Activated naive CD4-positive, alpha-beta T cell treated with Interleukin-2 at 50 U/mL for 16 hours (primary cell): ENCODE data around the gene UBTFL1.
"Not testable (repeated sequence)": the region's sequence is repeated elsewhere in the genome, so short reads cannot be mapped to it uniquely, and the experiment has no call there.

Experiments used
- DNase-seq: peaks from one replicate; pipeline ENCODE4 v3.0.0-alpha.2; 2020

UBTFL1 gene, protein sequence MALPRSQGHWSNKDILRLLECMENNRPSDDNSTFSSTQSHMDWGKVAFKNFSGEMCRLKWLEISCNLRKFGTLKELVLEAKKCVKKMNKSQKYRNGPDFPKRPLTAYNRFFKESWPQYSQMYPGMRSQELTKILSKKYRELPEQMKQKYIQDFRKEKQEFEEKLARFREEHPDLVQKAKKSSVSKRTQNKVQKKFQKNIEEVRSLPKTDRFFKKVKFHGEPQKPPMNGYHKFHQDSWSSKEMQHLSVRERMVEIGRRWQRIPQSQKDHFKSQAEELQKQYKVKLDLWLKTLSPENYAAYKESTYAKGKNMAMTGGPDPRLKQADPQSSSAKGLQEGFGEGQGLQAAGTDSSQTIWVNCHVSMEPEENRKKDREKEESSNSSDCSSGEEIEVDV

DNA sequence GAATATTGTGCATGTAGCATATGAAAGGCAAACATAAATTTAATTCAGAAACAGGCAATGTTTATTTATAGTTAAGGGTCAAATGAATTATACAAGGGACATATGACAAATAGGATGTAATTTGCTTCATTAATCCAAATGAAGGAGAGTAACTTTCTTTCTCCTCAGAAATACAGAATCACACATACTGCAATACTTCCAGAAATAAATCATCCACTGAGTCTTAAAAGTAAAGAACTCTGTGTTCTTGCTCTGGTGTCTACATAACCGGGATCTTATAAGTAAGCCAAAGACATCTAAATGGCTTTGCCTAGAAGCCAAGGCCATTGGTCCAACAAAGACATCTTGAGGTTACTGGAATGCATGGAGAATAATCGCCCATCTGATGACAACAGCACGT lies at the start of gene UBTFL1:
TSS of gene UBTFL1 (plus strand) at position 301 of the 400 bp plus-strand sequence. CDS start at position 301, 0 bp downstream.
- DNase-seq: not testable (repeated sequence)

DNA sequence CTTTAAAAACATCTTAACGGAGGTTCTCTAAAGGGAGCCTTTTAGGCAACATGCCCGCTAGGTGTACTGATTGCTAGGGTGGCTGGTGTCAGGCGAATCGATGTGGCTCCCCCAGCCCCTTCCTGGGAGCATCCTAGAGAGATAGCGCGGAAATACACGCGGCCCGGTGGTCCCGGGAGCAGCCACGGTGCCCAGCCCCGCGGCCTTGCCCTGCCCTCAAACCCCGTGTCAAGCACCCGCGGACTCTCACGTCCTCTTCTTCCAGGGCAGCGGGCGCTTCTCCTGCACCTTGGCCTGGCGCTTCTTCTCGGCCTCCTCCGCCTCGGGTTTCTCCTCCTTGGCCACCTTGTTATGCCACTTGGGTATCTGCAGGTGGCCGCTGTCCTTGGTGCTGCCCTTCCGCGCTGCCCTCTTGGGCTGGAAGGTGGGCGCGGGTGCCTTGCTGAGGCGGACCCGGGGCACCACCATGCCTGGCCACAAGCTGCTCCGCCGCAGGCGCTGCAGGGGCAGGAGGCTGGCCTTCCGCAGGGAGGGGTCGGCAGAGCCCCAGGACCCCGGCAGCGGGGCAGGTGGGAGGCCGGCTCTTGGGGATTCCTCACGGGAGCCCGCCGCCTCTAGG lies 34.0 kb upstream of the UBTFL1 start:
- not testable (repeated sequence) for DNase-seq

DNA sequence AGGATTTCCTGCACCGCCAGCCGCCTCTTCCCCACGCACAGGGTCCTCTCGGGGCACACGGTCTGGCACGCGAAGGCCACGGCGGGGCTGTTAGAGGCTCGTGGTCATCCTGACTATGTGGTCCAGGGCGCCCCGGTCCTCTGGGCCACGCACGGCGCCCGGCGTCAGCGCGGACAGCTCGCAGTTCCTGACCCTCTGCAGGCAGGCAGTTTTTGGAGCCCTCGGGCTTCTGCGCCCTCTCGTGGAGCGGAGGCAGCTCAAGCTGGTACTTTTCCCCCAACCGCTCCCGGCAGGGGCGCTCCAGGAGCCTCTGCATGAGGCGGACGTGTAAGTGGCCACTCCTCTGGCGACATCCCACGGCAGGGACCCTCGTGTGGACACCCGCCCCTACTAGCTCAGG lies 33.4 kb upstream of the UBTFL1 start:
- not testable (repeated sequence) for DNase-seq

DNA sequence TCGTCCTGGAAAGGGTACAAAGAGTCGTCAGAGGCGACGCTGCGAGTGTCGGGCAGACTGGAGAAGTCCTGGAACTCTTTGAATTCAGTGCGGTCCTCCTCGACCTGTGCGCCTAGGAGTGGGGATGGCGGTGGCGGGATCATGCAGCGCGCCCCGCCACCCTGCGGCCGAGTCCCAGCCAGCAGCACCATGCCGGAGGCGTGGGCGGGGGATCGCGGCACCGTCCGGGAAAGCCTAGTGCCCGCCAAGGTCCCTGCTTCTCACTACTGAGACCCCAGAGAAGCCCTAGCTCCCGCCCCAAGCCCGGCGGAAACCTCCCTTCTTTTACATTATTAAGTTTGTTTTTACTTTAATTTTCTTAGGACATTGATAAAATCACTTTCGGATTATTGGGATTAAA lies 32.2 kb upstream of the UBTFL1 start:
- DNase-seq: not testable (repeated sequence)

DNA sequence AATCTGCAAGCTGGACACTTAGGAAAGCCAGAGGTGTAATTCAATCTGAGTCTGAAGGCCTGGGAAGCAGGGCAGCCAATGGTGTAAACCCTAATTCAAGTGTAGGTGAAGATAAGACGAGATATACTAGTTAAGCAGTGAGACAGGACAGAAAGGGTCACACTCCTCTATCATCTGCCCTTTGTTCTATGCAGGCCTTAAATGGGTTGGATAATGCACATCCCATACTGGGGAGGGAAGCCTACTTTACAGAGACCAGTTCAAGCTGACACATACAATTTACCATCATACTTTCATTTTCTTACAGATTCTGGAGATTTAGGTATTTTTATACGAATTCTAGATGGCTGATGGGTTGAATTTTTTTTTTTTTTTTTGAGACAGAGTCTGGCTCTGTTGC lies 3.0 kb downstream of the UBTFL1 start:
- DNase-seq: not testable (repeated sequence)

DNA sequence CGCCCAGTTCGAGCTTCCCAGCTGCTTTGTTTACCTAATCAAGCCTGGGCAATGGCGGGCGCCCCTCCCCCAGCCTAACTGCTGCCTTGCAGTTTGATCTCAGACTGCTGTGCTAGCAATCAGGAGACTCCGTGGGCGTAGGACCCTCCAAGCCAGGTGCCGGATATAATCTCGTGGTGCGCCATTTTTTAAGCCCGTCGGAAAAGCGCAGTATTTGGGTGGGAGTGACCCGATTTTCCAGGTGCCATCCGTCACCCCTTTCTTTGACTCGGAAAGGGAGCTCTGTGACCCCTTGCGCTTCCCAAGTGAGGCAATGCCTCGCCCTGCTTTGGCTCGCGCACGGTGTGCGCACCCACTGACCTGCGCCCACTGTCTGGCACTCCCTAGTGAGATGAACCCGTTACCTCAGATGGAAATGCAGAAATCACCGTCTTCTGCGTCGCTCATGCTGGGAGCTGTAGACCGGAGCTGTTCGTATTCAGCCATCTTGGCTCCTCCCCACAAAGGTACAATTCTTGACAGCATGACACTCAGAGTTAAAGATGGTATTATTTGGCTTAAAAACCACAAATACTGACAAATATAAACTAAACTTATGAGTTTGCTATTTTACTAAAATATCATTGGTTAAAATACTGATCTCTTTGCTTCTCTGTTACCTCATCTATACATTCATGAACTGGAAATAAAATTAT lies 9.6 kb downstream of the UBTFL1 start:
- not testable (repeated sequence) for DNase-seq

DNA sequence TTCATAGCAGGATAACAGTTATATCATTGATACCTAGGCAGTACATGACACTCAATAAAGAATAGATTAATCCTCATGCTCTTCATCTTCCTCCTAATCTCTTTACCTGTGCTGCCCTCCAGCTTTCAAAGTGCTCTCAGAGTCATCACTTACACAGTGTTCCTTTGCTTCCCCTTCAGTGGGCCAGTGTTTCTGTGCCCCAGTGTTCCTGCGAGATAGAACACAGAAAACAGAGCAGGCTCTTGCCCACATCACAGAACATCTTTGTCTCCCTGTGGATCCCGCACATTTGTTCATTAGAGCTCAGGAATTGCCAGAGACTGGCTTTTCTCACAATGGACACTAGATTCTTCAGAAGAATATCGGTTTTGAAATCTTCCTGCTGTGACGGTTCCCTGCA lies 12.5 kb downstream of the UBTFL1 start:
- not testable (repeated sequence) for DNase-seq

DNA sequence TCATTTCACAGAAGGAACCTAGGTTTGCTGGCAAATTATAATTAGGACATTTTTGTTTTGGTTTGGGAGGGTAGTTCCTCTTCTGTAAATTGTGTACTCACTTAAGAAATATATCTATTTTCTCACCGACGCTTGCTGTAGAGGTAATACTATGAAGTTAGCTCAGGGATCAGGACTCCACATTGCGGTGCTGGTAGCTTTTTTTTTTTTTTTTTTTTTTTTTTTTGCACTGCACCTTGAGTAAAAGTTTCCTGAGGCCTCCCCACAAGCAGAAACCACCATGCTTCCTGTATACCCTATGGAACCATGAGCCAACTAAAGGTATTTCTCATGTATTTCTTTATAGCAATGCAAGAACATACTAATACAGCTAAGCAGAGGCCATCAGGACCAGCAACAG lies 14.7 kb downstream of the UBTFL1 start:
- DNase-seq: no peak

DNA sequence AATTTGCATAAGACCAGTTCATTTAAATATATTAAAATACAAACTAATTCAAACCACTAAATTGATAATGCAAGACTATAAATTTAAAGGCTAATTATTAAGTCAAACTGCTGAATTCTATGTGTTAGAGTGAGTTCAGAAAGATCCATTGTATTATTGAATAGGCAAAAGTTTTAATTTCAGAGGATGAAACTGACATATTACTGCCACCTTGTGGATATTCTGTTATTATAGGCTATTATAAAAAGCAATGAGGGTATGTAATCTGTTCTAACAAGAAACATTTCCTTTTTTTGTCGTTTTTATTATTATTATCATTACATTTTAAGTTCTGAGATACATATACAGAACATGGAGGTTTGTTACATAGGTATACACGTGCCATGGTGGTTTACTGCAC lies 27.8 kb downstream of the UBTFL1 start:
- DNase-seq: no peak

DNA sequence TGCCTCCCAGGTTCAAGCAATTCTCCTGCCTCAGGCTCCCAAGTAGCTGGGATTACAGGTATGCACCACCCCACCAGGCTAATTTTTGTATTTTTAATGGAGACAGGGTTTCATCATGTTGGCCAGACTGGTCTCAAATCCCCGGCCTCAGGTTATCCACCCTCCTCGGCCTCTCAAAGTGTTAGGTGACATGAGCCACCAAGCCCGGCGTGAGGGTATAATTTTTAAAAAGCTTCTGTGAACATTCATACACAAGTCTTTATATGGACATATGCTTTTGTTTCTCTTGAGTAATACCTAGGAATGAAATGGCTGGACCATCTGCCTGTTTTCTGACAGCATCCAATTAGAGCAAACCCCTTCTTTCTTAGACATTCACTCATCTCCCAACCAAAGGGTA lies 34.4 kb downstream of the UBTFL1 start:
- no peak for DNase-seq

DNA sequence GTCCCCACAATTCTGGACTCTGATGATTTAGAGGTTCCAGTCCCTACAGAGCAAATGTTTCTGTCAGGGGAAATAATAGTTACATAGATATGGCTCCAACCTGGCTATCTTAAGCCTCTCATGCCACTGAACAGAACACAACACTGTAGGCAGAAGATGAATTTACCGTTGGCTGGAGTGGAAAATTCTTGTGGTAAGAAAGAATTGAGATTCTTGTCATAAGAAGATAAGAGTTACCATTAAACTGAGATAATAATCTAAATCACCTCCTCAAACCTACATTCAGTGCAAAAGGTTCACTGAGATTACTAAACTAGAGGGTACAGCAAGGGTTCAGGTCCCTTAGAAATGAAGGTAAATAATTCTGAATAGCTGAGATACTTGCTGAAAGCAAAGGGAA lies 38.6 kb downstream of the UBTFL1 start:
- no peak for DNase-seq

DNA sequence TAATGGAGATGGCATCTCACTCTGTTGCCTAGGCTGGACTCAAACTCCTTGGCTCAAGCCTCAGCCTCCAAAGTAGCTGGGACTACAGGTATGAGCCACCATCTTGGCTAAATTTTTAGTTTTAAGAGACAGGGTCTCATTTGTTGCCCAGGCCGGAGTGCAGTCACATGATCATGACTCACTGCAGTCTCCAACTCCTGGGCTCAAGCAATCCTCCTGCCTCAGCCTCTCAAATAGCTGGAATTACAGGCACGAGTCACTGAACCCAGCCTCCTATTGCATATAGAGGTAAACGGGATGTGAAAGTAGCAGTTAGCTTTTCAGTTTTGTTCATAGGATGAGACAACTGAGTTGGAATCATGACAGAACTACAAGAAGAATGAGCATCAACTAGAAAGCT lies 39.2 kb downstream of the UBTFL1 start:
- DNase-seq: no peak

DNA sequence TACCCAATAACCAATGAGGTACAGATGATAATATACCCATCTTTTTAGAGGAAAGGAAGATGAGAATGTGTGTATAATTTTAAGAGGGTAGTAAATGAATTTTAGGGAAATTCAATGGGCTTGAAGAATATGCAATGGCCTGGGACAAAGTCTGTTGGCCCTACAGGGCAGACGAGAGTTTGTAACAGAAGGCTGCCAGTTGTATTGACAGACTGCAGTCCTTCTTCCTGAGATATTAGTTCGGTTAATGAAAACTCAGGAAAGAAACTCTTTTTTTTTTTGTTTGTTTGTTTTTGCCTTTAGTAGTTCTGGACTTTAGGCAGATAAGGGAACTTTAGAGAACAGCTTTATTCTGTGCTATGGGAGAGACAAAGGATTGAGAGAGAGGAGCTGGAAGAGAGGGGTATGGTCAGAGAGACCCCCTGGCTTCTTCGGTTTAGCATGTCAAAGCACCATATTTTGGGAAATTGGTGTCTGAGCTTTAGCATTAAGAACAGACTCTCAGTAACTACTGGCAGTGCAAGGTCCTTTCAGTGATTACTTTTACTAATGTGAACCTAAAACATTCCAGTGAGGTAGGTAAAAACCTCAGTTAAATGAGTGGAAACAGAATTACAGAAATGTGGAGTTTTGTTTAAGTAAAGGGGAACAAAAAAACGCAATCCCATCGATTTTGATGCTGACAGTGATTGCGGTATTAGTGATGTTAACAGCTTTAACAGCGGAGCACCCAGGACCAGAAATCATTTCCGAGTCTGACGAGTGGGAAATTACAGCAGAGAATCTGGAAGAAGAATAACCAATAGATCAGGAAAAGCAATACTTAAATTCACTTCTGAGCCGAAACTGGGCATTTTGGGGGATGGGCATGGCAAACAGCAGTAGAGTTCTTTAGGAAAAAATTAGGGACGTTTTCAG lies 48.1 kb downstream of the UBTFL1 start:
- no peak for DNase-seq

DNA sequence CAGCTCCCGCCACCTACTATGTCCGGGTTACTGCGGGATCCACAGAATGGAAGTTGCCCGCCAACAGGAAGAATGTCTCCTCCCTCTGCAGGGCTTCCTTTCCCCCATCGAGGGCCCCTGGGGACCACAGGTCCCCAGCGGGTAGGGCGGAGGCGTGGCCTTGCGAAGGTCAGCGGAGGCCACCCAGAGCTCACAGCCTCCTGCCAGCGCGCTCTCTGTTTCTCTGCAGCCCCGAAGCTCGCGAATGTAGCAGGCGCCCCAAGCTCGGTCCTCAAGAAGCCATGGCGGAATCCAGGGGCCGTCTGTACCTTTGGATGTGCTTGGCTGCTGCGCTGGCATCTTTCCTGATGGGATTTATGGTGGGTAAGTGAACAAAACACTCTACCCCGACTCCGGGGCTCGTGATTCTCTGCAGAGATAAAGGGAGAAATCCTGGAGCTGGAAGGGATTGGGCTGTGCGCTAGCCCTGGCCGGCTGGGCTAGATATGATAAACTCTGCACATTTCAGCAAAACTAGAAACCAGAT lies 48.8 kb downstream of the UBTFL1 start, which contains the start of gene NAALAD2:
TSS of gene NAALAD2 (plus strand) at position 186 of the 526 bp plus-strand sequence. CDS start at position 282, 96 bp downstream.
- DNase-seq: no peak

DNA sequence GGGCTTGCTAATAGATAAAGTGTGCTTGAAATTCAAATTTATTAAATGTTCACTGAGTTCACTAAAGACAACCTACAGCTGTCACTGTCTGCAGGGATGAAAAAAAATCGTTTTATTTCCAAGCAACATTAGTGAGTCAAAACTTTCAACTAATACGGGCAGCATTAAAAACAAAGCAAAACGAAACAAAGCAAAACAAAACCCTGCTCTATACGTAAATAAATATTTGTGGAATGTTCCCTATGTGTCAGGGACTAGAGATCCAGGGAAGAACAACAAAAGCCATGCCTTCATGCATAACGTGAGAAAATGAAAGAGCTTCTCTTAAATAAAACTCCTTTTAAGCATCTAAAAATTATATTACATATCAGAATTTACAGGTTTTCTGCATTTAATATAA lies 49.3 kb downstream of the UBTFL1 start:
- DNase-seq: no peak
